H9 (cell line): ENCODE results near the gene SPAG17. TPM values are rescaled to one million over a fixed set of nuclear protein-coding genes. Genes with fewer than 3 reads are reported as not detected.

ENCODE experiments used
- DNase-seq: peaks from one replicate; pipeline ENCODE4 v3.0.0-alpha.2; 2017
- H2AFZ ChIP-seq: one replicate; pipeline ENCODE4 v1.6.1; 2013; ENCODE audit warnings: mild to moderate bottlenecking, low read length, control low read depth, moderate library complexity
- H2AK5ac ChIP-seq: 2 replicates; pipeline ENCODE4 v1.6.1; 2013; ENCODE audit warnings: low read length, control low read depth, mixed read lengths; ENCODE audit not compliant: insufficient read length
- H2BK120ac ChIP-seq: one replicate; pipeline ENCODE4 v1.6.1; 2013; ENCODE audit warnings: low read depth, mild to moderate bottlenecking, low read length, control low read depth, inconsistent platforms; ENCODE audit not compliant: poor library complexity, severe bottlenecking
- H2BK12ac ChIP-seq: 2 replicates; pipeline ENCODE4 v1.6.1; 2013; ENCODE audit warnings: low read length, control low read depth, mixed read lengths, low read depth; ENCODE audit not compliant: insufficient read length
- H2BK15ac ChIP-seq: 2 replicates; pipeline ENCODE4 v1.6.1; 2013; ENCODE audit warnings: low read depth, low read length, control low read depth
- H2BK20ac ChIP-seq: one replicate; pipeline ENCODE4 v1.6.1; 2013; ENCODE audit warnings: low read depth, mild to moderate bottlenecking, low read length, control low read depth, inconsistent platforms; ENCODE audit not compliant: poor library complexity, severe bottlenecking
- H2BK5ac ChIP-seq: 2 replicates; pipeline ENCODE4 v1.6.1; 2013; ENCODE audit warnings: low read length, control low read depth, mixed read lengths; ENCODE audit not compliant: insufficient read length
- H3K14ac ChIP-seq: 2 replicates; pipeline ENCODE4 v1.6.1; 2013; ENCODE audit warnings: low read length, control low read depth; ENCODE audit not compliant: insufficient read depth
- H3K18ac ChIP-seq: 2 replicates; pipeline ENCODE4 v1.6.1; 2013; ENCODE audit warnings: low read depth, mild to moderate bottlenecking, mixed read lengths, low read length, control low read depth; ENCODE audit not compliant: insufficient read length
- H3K23ac ChIP-seq: 2 replicates; pipeline ENCODE4 v1.6.1; 2013; ENCODE audit warnings: low read length, control low read depth, mixed read lengths, low read depth; ENCODE audit not compliant: insufficient read length
- H3K23me2 ChIP-seq: 2 replicates; pipeline ENCODE4 v1.6.1; 2013; ENCODE audit warnings: low read depth, mild to moderate bottlenecking, mixed read lengths, low read length, control low read depth; ENCODE audit not compliant: insufficient read length, poor library complexity, severe bottlenecking
- H3K27ac ChIP-seq: 2 replicates; pipeline ENCODE4 v1.5.1; 2013; ENCODE audit warnings: low read length, control low read depth, mixed read lengths, low read depth; ENCODE audit not compliant: insufficient read length
- H3K27me3 ChIP-seq: 2 replicates; pipeline ENCODE4 v1.6.1; 2013; ENCODE audit warnings: low read length, control low read depth, inconsistent platforms; ENCODE audit not compliant: insufficient read depth
- H3K4ac ChIP-seq: 2 replicates; pipeline ENCODE4 v1.6.1; 2013; ENCODE audit warnings: low read depth, mild to moderate bottlenecking, control low read depth, inconsistent platforms, low read length, moderate library complexity
- H3K4me1 ChIP-seq: 2 replicates; pipeline ENCODE4 v1.6.1; 2013; ENCODE audit warnings: low read length, control low read depth, inconsistent platforms; ENCODE audit not compliant: insufficient read depth
- H3K4me2 ChIP-seq: 2 replicates; pipeline ENCODE4 v1.6.1; 2013; ENCODE audit warnings: low read length, control low read depth, mixed read lengths; ENCODE audit not compliant: insufficient read length, insufficient read depth
- H3K56ac ChIP-seq: 2 replicates; pipeline ENCODE4 v1.6.1; 2013; ENCODE audit warnings: low read depth, mild to moderate bottlenecking, mixed read lengths, low read length, control low read depth; ENCODE audit not compliant: insufficient read length
- H3K79me1 ChIP-seq: 2 replicates; pipeline ENCODE4 v1.6.1; 2013; ENCODE audit warnings: low read depth, mild to moderate bottlenecking, moderate library complexity, low read length, control low read depth, inconsistent platforms; ENCODE audit not compliant: insufficient read depth, poor library complexity, severe bottlenecking
- H3K79me2 ChIP-seq: 2 replicates; pipeline ENCODE4 v1.6.1; 2013; ENCODE audit warnings: low read length, control low read depth, inconsistent platforms; ENCODE audit not compliant: insufficient read depth
- H3K9ac ChIP-seq: 2 replicates; pipeline ENCODE4 v1.6.1; 2013; ENCODE audit warnings: low read length, control low read depth, mixed read lengths; ENCODE audit not compliant: insufficient read length; ENCODE audit errors: extremely low read depth
- H3K9me3 ChIP-seq: one replicate; pipeline ENCODE4 v1.6.1; 2013; ENCODE audit warnings: low read depth, low read length, inconsistent platforms; ENCODE audit not compliant: control insufficient read depth
- H3T11ph ChIP-seq: one replicate; pipeline ENCODE4 v1.6.1; 2013; ENCODE audit warnings: mild to moderate bottlenecking, low read length, control low read depth, inconsistent platforms
- H4K20me1 ChIP-seq: one replicate; pipeline ENCODE4 v1.6.1; 2013; ENCODE audit not compliant: control insufficient read depth, insufficient read length, insufficient read depth
- H4K5ac ChIP-seq: 2 replicates; pipeline ENCODE4 v1.6.1; 2013; ENCODE audit warnings: low read depth, mild to moderate bottlenecking, mixed read lengths, low read length, control low read depth; ENCODE audit not compliant: insufficient read length
- H4K8ac ChIP-seq: replicated peaks from 2 replicates; pipeline ENCODE4 v1.6.1; 2013; ENCODE audit warnings: low read length, control low read depth, mixed read lengths, low read depth; ENCODE audit not compliant: insufficient read length
- H4K91ac ChIP-seq: 2 replicates; pipeline ENCODE4 v1.6.1; 2013; ENCODE audit warnings: low read depth, mild to moderate bottlenecking, moderate library complexity, mixed read lengths, low read length, control low read depth; ENCODE audit not compliant: insufficient read length
- H3K27ac Mint-ChIP-seq, 3 experiments: 2 replicates in 2 of 3; 3 replicates in 1 of 3; pipeline ENCODE4 v1.8.0; 2020 to 2021; ENCODE audit warnings: mixed read lengths in 3 of 3, mild to moderate bottlenecking in 1 of 3, moderate library complexity in 1 of 3
- H3K27me3 Mint-ChIP-seq: 2 replicates; pipeline ENCODE4 v1.8.0; 2021; ENCODE audit warnings: low read depth, mild to moderate bottlenecking, moderate library complexity, mixed read lengths
- H3K36me3 Mint-ChIP-seq, 3 experiments: 2 replicates in 2 of 3; 3 replicates in 1 of 3; pipeline ENCODE4 v1.8.0; 2020 to 2021; ENCODE audit warnings: low read depth in 3 of 3, mixed read lengths in 3 of 3; ENCODE audit not compliant: insufficient read depth in 1 of 3
- H3K4me1 Mint-ChIP-seq, 2 experiments: 2 replicates each; pipeline ENCODE4 v1.8.0; 2020; ENCODE audit warnings: mixed read lengths in 2 of 2
- H3K4me3 Mint-ChIP-seq, 2 experiments: 2 replicates in 1 of 2; 3 replicates in 1 of 2; pipeline ENCODE4 v1.8.0; 2020 to 2021; ENCODE audit warnings: mild to moderate bottlenecking in 2 of 2, mixed read lengths in 2 of 2, moderate library complexity in 1 of 2
- H3K9me3 Mint-ChIP-seq, 2 experiments: 2 replicates in 1 of 2; 3 replicates in 1 of 2; pipeline ENCODE4 v1.8.0; 2020; ENCODE audit warnings: mild to moderate bottlenecking in 2 of 2, mixed read lengths in 2 of 2, moderate library complexity in 1 of 2
- total RNA-seq: library from RNA; stranded (reverse); gene quantifications from 2 replicates; pipeline ENCODE4 v1.2.1, GENCODE V29; 2021
- TF ChIP-seq, protein P1 (sequence below): fragments of 200-600 bp; sonication (generic); conservative IDR thresholded peaks from 3 replicates; pipeline ENCODE4 v1.8.0; 2021; ENCODE audit warnings: antibody characterized with exemption, mild to moderate bottlenecking

The SPAG17 gene
- total RNA-seq, 1 experiment from 2014 or later: 0.37 TPM

DNA sequence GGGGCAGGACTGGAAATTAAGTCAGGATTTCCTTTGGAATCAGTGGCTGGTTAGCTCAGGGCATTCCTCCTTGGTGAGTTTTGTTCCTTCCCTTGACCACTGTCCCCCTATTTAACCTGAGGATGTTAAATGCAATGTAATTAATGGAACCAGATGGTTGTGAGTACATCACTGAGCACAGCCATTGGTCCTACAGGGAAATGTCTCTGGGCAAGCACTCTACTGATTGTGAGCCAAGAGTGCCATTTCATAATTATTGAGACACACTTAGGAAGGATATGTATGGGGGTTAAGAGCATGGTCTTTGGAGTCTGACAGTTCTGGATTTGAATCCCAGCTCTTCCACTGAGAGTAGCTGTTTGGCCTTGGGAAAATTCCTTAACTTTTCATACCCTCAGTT lies 74.4 kb downstream of the SPAG17 start:
- Histone ChIP-seq H3K27ac (no peak overlapping the region), H2BK120ac (no peak overlapping the region), H3K56ac (no peak overlapping the region), H3K4ac (no peak overlapping the region), H3K9me3 (no peaks in the 10 kb centered on the region), H4K5ac (no peak overlapping the region), H3K18ac (no peak overlapping the region), H3K27me3 (no peaks in the 10 kb centered on the region), H4K20me1 (no peaks in the 10 kb centered on the region), H3K9ac (no peak overlapping the region), H3K79me1 (no peaks in the 10 kb centered on the region), H3T11ph (no peak overlapping the region), H2BK12ac (no peak overlapping the region), H2BK5ac (no peak overlapping the region), H4K8ac (no peak overlapping the region), H3K14ac (no peak overlapping the region), H2BK15ac (no peak overlapping the region), H4K91ac (no peak overlapping the region), H3K23ac (no peak overlapping the region), H2BK20ac (no peak overlapping the region), H3K23me2 (no peaks in the 10 kb centered on the region), H3K79me2 (no peaks in the 10 kb centered on the region), H2AK5ac (no peak overlapping the region), H3K4me1 (no peaks in the 10 kb centered on the region), H3K4me2 (no peak overlapping the region), H2AFZ (no peak overlapping the region)
- no peaks in the 10 kb centered on the region for H3K36me3 Mint-ChIP-seq
- no peaks in the 10 kb centered on the region for H3K27me3 Mint-ChIP-seq
- no peak for DNase-seq
- H3K27ac Mint-ChIP-seq: no peak overlapping the region
- H3K4me1 Mint-ChIP-seq: peaks cover 7 to 10% of the 10 kb centered on the region in 2 experiments
- no peak overlapping the region for H3K4me3 Mint-ChIP-seq
- H3K9me3 Mint-ChIP-seq: no peaks in the 10 kb centered on the region
- TF ChIP-seq, protein P1, sequence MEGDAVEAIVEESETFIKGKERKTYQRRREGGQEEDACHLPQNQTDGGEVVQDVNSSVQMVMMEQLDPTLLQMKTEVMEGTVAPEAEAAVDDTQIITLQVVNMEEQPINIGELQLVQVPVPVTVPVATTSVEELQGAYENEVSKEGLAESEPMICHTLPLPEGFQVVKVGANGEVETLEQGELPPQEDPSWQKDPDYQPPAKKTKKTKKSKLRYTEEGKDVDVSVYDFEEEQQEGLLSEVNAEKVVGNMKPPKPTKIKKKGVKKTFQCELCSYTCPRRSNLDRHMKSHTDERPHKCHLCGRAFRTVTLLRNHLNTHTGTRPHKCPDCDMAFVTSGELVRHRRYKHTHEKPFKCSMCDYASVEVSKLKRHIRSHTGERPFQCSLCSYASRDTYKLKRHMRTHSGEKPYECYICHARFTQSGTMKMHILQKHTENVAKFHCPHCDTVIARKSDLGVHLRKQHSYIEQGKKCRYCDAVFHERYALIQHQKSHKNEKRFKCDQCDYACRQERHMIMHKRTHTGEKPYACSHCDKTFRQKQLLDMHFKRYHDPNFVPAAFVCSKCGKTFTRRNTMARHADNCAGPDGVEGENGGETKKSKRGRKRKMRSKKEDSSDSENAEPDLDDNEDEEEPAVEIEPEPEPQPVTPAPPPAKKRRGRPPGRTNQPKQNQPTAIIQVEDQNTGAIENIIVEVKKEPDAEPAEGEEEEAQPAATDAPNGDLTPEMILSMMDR: no peak
